ENCODE data around the gene CLDN17. TPM values are rescaled to one million over a fixed set of nuclear protein-coding genes. Genes with fewer than 3 reads are reported as not detected.

CLDN17 gene, protein sequence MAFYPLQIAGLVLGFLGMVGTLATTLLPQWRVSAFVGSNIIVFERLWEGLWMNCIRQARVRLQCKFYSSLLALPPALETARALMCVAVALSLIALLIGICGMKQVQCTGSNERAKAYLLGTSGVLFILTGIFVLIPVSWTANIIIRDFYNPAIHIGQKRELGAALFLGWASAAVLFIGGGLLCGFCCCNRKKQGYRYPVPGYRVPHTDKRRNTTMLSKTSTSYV
- total RNA-seq, result not detected

DNA sequence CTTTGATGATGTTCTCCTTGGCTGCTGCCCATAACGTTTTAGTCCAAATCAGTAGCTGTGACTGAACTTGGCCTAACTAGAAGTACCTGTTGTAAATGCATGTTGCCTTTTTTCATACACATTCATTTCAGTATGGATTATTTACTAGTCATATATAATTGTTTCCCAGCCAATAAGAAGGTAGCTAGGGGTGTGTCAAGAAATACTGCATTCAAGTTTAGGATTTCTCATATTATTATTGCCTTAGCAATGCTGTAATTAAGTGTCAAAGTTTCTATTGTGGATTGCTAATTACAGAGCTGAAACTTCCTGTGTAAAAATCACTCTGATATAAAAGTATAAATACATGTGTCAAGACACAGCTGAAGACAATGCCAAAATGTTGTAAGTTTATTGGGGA, at the start of gene CLDN17:
Gene CLDN17, minus strand, starts transcription at position 101 of the 400 bp plus-strand sequence. CDS start 188 bp downstream, outside the sequence.
- H3K4me3 ChIP-seq, result no peak within 1 kb of the TSS

DNA sequence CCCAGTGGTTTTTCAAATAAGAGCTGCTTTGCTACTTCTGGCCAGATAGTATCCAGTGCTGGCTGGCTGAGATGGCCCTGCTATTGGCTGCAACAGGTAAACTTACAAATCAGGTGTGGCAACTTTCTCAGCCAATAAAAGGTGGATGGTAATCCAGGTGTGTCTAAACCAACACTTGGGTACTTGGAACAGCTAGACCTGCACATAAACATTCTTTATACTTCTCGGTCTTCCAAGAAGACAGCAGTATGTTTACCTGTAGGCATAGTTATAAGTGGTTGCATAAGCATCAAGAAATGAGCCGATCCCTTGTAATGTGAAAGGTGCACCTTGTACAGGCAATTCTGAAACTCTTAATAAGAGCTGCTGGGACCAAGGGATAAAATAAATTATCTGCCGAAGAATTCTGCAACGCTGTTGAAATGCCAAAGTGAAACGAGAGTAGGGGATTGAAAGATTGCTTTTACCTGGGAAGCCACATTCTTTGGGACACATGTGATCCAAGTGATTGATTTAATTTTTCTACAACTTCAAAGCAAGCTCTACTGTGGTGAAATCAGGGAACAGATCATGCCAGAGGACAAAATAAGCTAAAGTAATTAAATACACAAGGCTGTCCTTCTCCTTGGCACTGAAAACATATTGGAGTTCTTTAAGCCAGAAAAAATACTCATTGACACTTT, 49.6 kb upstream of the CLDN17 start, which contains the start of gene CLDN8:
Gene CLDN8, minus strand, starts transcription at position 57 of the 683 bp plus-strand sequence. CDS start 172 bp downstream, outside the sequence.
- DNase-seq (ENCODE audit: low spot score in 2 of 2), result no peak
- H3K27me3 ChIP-seq, result no peaks in the 10 kb centered on the region
- TF ChIP-seq EP300 (IDR thresholded peaks at IDR 0.05), result no peak
- TF ChIP-seq POLR2A (IDR thresholded peaks at IDR 0.05), result no peak
- TF ChIP-seq, protein P1, sequence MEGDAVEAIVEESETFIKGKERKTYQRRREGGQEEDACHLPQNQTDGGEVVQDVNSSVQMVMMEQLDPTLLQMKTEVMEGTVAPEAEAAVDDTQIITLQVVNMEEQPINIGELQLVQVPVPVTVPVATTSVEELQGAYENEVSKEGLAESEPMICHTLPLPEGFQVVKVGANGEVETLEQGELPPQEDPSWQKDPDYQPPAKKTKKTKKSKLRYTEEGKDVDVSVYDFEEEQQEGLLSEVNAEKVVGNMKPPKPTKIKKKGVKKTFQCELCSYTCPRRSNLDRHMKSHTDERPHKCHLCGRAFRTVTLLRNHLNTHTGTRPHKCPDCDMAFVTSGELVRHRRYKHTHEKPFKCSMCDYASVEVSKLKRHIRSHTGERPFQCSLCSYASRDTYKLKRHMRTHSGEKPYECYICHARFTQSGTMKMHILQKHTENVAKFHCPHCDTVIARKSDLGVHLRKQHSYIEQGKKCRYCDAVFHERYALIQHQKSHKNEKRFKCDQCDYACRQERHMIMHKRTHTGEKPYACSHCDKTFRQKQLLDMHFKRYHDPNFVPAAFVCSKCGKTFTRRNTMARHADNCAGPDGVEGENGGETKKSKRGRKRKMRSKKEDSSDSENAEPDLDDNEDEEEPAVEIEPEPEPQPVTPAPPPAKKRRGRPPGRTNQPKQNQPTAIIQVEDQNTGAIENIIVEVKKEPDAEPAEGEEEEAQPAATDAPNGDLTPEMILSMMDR (IDR thresholded peaks at IDR 0.05), result no peak
- 91 to 93% methylated on average over 5 of the region's 5 CpGs for WGBS, 2 donors
- H3K27ac ChIP-seq, result no peak within 1 kb of the TSS
- no peak within 1 kb of the TSS for H3K4me3 ChIP-seq
- H3K4me1 ChIP-seq, result no peaks in the 10 kb centered on the region
- H3K36me3 ChIP-seq, result no peaks in the 10 kb centered on the region
- H3K9me3 ChIP-seq, result no peaks in the 10 kb centered on the region

More for the DNA sequence above, at the start of gene CLDN17:
- Histone ChIP-seq H3K36me3 (no peaks in the 10 kb centered on the region), H3K9me3 (no peaks in the 10 kb centered on the region), H3K27me3 (no peaks in the 10 kb centered on the region), H3K4me1 (no peaks in the 10 kb centered on the region), H3K27ac (no peak within 1 kb of the TSS)
- DNase-seq (ENCODE audit: low spot score in 2 of 2), result no peak
- TF ChIP-seq EP300 (IDR thresholded peaks at IDR 0.05) (no peak), POLR2A (IDR thresholded peaks at IDR 0.05) (no peak)
- TF ChIP-seq, protein P1 (IDR thresholded peaks at IDR 0.05), result no peak
- WGBS, 2 donors, result 66 to 76% methylated on average over 1 of the region's 1 CpG

DNA sequence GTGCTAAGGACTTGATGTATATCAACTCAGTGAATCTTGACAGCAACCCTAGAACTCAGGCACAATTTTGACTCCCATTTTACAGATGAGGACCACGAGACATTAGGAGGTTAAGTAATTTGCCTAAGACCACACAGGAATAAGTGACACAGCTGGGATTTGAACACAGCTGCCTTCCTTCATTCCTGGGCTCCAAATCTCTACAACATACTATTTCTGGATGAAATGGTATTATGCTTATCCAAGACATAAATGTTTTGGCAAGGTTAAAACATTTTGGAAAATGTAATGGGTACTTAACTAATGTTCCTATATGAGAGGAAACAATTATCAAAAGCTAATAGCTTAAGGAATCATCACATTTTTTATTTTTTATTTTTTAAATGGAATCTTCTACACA, 44.5 kb upstream of the CLDN17 start:
- no peak overlapping the region for H3K27ac ChIP-seq
- no peaks in the 10 kb centered on the region for H3K9me3 ChIP-seq
- no peak overlapping the region for H3K4me3 ChIP-seq
- H3K27me3 ChIP-seq, result no peaks in the 10 kb centered on the region
- no peaks in the 10 kb centered on the region for H3K4me1 ChIP-seq
- 45 to 52% methylated on average over 1 of the region's 1 CpG for WGBS, 2 donors
- TF ChIP-seq POLR2A (IDR thresholded peaks at IDR 0.05) (no peak), EP300 (IDR thresholded peaks at IDR 0.05) (no peak)
- TF ChIP-seq, protein P1 (IDR thresholded peaks at IDR 0.05), result no peak
- no peaks in the 10 kb centered on the region for H3K36me3 ChIP-seq
- DNase-seq (ENCODE audit: low spot score in 2 of 2), result no peak

DNA sequence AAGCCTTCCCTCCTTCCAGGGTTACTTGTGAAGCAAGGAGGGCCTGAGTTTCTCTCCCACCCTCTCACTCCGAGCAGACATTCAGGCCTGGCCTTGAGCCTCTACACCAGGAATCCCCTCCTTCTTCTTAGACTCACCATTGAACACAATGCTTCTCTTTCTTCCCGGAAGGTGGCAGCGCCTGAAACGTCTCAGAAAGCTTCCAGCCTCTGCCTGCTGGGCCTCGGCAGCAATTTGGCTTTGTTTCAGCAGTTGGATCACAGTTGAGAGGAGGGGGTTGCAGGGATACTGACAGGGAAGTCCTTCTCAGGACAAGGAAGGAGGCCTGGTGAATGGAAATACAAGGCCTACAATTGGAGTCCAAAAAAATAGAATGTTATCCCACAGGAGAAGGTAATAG, 43.0 kb upstream of the CLDN17 start:
- H3K4me1 ChIP-seq, result no peaks in the 10 kb centered on the region
- no peaks in the 10 kb centered on the region for H3K27me3 ChIP-seq
- DNase-seq (ENCODE audit: low spot score in 2 of 2), result no peak
- TF ChIP-seq POLR2A (IDR thresholded peaks at IDR 0.05), result no peak
- TF ChIP-seq, protein P1 (IDR thresholded peaks at IDR 0.05), result no peak
- no peak for TF ChIP-seq EP300 (IDR thresholded peaks at IDR 0.05)
- no peak overlapping the region for H3K27ac ChIP-seq
- H3K9me3 ChIP-seq, result no peaks in the 10 kb centered on the region
- 50 to 55% methylated on average over 5 of the region's 5 CpGs for WGBS, 2 donors
- no peak overlapping the region for H3K4me3 ChIP-seq
- no peaks in the 10 kb centered on the region for H3K36me3 ChIP-seq

DNA sequence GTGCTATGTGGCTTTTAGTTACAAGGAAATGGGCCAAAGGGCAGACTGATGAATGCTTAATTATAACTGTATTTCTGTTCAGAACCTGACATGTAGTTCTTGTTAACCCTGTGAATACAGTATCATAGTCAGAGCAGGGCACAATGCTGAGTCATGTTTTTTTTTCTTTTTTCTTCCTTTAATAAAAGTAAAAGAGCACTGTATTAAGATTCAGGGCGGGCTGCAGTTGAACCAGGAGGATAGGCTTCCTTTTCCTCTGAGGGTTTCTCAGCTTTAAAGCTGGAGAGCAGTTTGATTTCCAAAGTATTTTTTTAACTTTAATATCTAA, 40.6 kb upstream of the CLDN17 start:
- DNase-seq (ENCODE audit: low spot score in 2 of 2), result no peak
- Histone ChIP-seq H3K27me3 (no peaks in the 10 kb centered on the region), H3K4me3 (no peak overlapping the region), H3K4me1 (no peaks in the 10 kb centered on the region), H3K36me3 (no peaks in the 10 kb centered on the region), H3K27ac (no peak overlapping the region), H3K9me3 (no peaks in the 10 kb centered on the region)
- 59 to 77% methylated on average over 1 of the region's 1 CpG for WGBS, 2 donors
- TF ChIP-seq EP300 (IDR thresholded peaks at IDR 0.05) (no peak), POLR2A (IDR thresholded peaks at IDR 0.05) (no peak)
- TF ChIP-seq, protein P1 (IDR thresholded peaks at IDR 0.05), result no peak

All from tibial nerve (tissue), 4 donors.